ENCODE measurements around the gene NRXN3.

The NRXN3 gene

GRCh38 chr14:78849952-78850351 lies 679.8 kb downstream of the NRXN3 start:
- no peak for TF ChIP-seq GATA2 (IDR thresholded peaks at IDR 0.05; ENCODE audit: low read depth, low read length)
- no peak for TF ChIP-seq GATA3 (IDR thresholded peaks at IDR 0.05; ENCODE audit: low read depth, low read length)

GRCh38 chr14:78851189-78851588 lies 681.0 kb downstream of the NRXN3 start:
- peak; percentile 41; the same call in 1 of the 2 replicates for TF ChIP-seq GATA2 (IDR thresholded peaks at IDR 0.05; ENCODE audit: low read depth, low read length)
- no peak for TF ChIP-seq GATA3 (IDR thresholded peaks at IDR 0.05; ENCODE audit: low read depth, low read length)

GRCh38 chr14:78852040-78852439 lies 681.9 kb downstream of the NRXN3 start:
- no peak for TF ChIP-seq GATA2 (IDR thresholded peaks at IDR 0.05; ENCODE audit: low read depth, low read length)
- no peak for TF ChIP-seq GATA3 (IDR thresholded peaks at IDR 0.05; ENCODE audit: low read depth, low read length)

- TF ChIP-seq GATA3 (IDR thresholded peaks at IDR 0.05; ENCODE audit: low read depth, low read length) (no peak), GATA2 (IDR thresholded peaks at IDR 0.05; ENCODE audit: low read depth, low read length) (no peak)
These were observed 687.8 kb downstream of the NRXN3 start for GRCh38 chr14:78857974-78858373.

- TF ChIP-seq GATA2 (IDR thresholded peaks at IDR 0.05; ENCODE audit: low read depth, low read length) = no peak
- TF ChIP-seq GATA3 (IDR thresholded peaks at IDR 0.05; ENCODE audit: low read depth, low read length) = no peak
These were observed 693.0 kb downstream of the NRXN3 start for GRCh38 chr14:78863143-78863542.

GRCh38 chr14:78872837-78873236 lies 702.7 kb downstream of the NRXN3 start:
- no peak for TF ChIP-seq GATA2 (IDR thresholded peaks at IDR 0.05; ENCODE audit: low read depth, low read length)
- no peak for TF ChIP-seq GATA3 (IDR thresholded peaks at IDR 0.05; ENCODE audit: low read depth, low read length)

GRCh38 chr14:78873581-78873980 lies 703.4 kb downstream of the NRXN3 start:
- TF ChIP-seq GATA2 (IDR thresholded peaks at IDR 0.05; ENCODE audit: low read depth, low read length) = no peak
- no peak for TF ChIP-seq GATA3 (IDR thresholded peaks at IDR 0.05; ENCODE audit: low read depth, low read length)

- no peak for TF ChIP-seq GATA3 (IDR thresholded peaks at IDR 0.05; ENCODE audit: low read depth, low read length)
- no peak for TF ChIP-seq GATA2 (IDR thresholded peaks at IDR 0.05; ENCODE audit: low read depth, low read length)
These were observed 704.9 kb downstream of the NRXN3 start for GRCh38 chr14:78875049-78875448.

- TF ChIP-seq GATA3 (IDR thresholded peaks at IDR 0.05; ENCODE audit: low read depth, low read length) (no peak), GATA2 (IDR thresholded peaks at IDR 0.05; ENCODE audit: low read depth, low read length) (no peak)
These were observed 715.7 kb downstream of the NRXN3 start for GRCh38 chr14:78885884-78886283.

GRCh38 chr14:78897443-78897842 lies 727.3 kb downstream of the NRXN3 start:
- TF ChIP-seq GATA3 (IDR thresholded peaks at IDR 0.05; ENCODE audit: low read depth, low read length) (no peak), GATA2 (IDR thresholded peaks at IDR 0.05; ENCODE audit: low read depth, low read length) (no peak)

- TF ChIP-seq GATA3 (IDR thresholded peaks at IDR 0.05; ENCODE audit: low read depth, low read length) = no peak
These were observed 731.9 kb downstream of the NRXN3 start for GRCh38 chr14:78902010-78902623.

- TF ChIP-seq GATA2 (IDR thresholded peaks at IDR 0.05; ENCODE audit: low read depth, low read length) (no peak), GATA3 (IDR thresholded peaks at IDR 0.05; ENCODE audit: low read depth, low read length) (no peak)
These were observed 733.9 kb downstream of the NRXN3 start for GRCh38 chr14:78904094-78904493.

- TF ChIP-seq GATA3 (IDR thresholded peaks at IDR 0.05; ENCODE audit: low read depth, low read length) (no peak), GATA2 (IDR thresholded peaks at IDR 0.05; ENCODE audit: low read depth, low read length) (no peak)
These were observed 747.3 kb downstream of the NRXN3 start for GRCh38 chr14:78917462-78917861.

- no peak for TF ChIP-seq GATA3 (IDR thresholded peaks at IDR 0.05; ENCODE audit: low read depth, low read length)
- TF ChIP-seq GATA2 (IDR thresholded peaks at IDR 0.05; ENCODE audit: low read depth, low read length) = no peak
These were observed 751.7 kb downstream of the NRXN3 start for GRCh38 chr14:78921856-78922255.

- TF ChIP-seq GATA3 (IDR thresholded peaks at IDR 0.05; ENCODE audit: low read depth, low read length) = no peak
These were observed 757.1 kb downstream of the NRXN3 start for GRCh38 chr14:78927261-78927660.

- no peak for TF ChIP-seq GATA3 (IDR thresholded peaks at IDR 0.05; ENCODE audit: low read depth, low read length)
- no peak for TF ChIP-seq GATA2 (IDR thresholded peaks at IDR 0.05; ENCODE audit: low read depth, low read length)
These were observed 763.0 kb downstream of the NRXN3 start for GRCh38 chr14:78933166-78933565.

All from SH-SY5Y (cell line).